B cell (primary cell): ENCODE measurements around the gene ETV6. TPM values are rescaled to one million over a fixed set of nuclear protein-coding genes. Genes with fewer than 3 reads are reported as not detected.
A peak's percentile ranks its signal among the peaks of the same experiment; 100 is the strongest.

Source experiments
- ATAC-seq: fragments of 200-7000 bp; cut with Tn5 transposase; one replicate; pipeline ENCODE4 v1.10.0; 2021; ENCODE audit warnings: low read depth, mild to moderate bottlenecking, moderate number of reproducible peaks, moderate library complexity
- CTCF ChIA-PET: fragments of 350-600 bp; sonication (Branson Sonifier 250); formaldehyde crosslinking; loops from one replicate; lab custom pipeline; 2021; ENCODE audit warnings: antibody characterized with exemption, inconsistent platforms; lab: Charles Lee
- POLR2A ChIA-PET: fragments of 350-600 bp; sonication (Branson Sonifier 250); formaldehyde crosslinking; loops from one replicate; lab custom pipeline; 2021; ENCODE audit warnings: antibody characterized with exemption; lab: Charles Lee
- DNase-seq: peaks from one replicate; pipeline ENCODE4 v3.0.0; 2013
- H2AFZ ChIP-seq: 2 replicates; pipeline ENCODE4 v1.6.1; 2012; ENCODE audit warnings: mild to moderate bottlenecking, low read depth, low read length; ENCODE audit not compliant: insufficient read depth, poor library complexity, severe bottlenecking
- H3K27ac ChIP-seq, 2 donors: 1 replicate in 1 of 2; 2 replicates in 1 of 2; pipeline ENCODE4 v1.5.1; 2012 to 2013; ENCODE audit warnings: low read length in 2 of 2, mild to moderate bottlenecking in 2 of 2, moderate library complexity in 1 of 2
- H3K27me3 ChIP-seq, 4 experiments: fragments of 200-600 bp in 1 of 4; sonication (generic) in 1 of 4; replicated peaks in 1 of 4; 1 replicate in 2 of 4; 2 replicates in 2 of 4; pipeline versions ENCODE4 v1.6.1 to v1.7.0; 2013 to 2016; ENCODE audit warnings: low read length in 3 of 4, mild to moderate bottlenecking in 2 of 4, mixed read lengths in 1 of 4, moderate library complexity in 1 of 4; ENCODE audit not compliant: insufficient read depth in 4 of 4, control insufficient read depth in 3 of 4; ENCODE audit errors: control extremely low read depth in 1 of 4
- H3K36me3 ChIP-seq, 2 experiments: replicated peaks in 1 of 2; 1 replicate in 1 of 2; 2 replicates in 1 of 2; pipeline versions ENCODE4 v1.6.1 to v1.7.1; 2013; ENCODE audit warnings: low read length in 1 of 2; ENCODE audit not compliant: insufficient read depth in 2 of 2, control insufficient read depth in 1 of 2; ENCODE audit errors: control extremely low read depth in 1 of 2, extremely low read depth in 1 of 2
- H3K4me1 ChIP-seq, 2 donors: fragments of 200-600 bp in 1 of 2; sonication (generic) in 1 of 2; 1 replicate in 1 of 2; 2 replicates in 1 of 2; pipeline versions ENCODE4 v1.5.1 to v1.6.1; 2013 to 2017; ENCODE audit warnings: low read length in 2 of 2; ENCODE audit not compliant: control insufficient read depth in 2 of 2, insufficient read depth in 2 of 2
- H3K4me2 ChIP-seq: replicated peaks from 2 replicates; pipeline ENCODE3; 2012; ENCODE audit warnings: mild to moderate bottlenecking, low read depth, low read length; ENCODE audit not compliant: poor library complexity, severe bottlenecking
- H3K4me3 ChIP-seq, 5 experiments: fragments of 200-600 bp in 1 of 5; sonication (generic) in 1 of 5; 1 replicate in 3 of 5; 2 replicates in 2 of 5; pipeline versions ENCODE4 v1.5.1 to v1.7.0; 2011 to 2016; ENCODE audit warnings: low read length in 4 of 5, mild to moderate bottlenecking in 4 of 5, low read depth in 2 of 5, control low read depth in 1 of 5, moderate library complexity in 1 of 5; ENCODE audit not compliant: insufficient read depth in 1 of 5; ENCODE audit errors: control extremely low read depth in 1 of 5, extremely low read depth in 1 of 5
- H3K79me2 ChIP-seq: fragments of 200-600 bp; sonication (generic); one replicate; pipeline ENCODE4 v1.6.0; 2016; ENCODE audit warnings: low read length; ENCODE audit not compliant: control insufficient read depth, insufficient read depth
- H3K9ac ChIP-seq: fragments of 200-600 bp; sonication (generic); 2 replicates; pipeline ENCODE4 v1.6.1; 2017; ENCODE audit warnings: mild to moderate bottlenecking, low read length, moderate library complexity
- H3K9me3 ChIP-seq, 3 donors: one replicate each; pipeline versions ENCODE4 v1.6.1 to v1.7.1; 2013; ENCODE audit warnings: low read length in 2 of 3; ENCODE audit not compliant: control insufficient read depth in 2 of 3, insufficient read depth in 1 of 3; ENCODE audit errors: control extremely low read depth in 1 of 3
- H4K20me1 ChIP-seq: 2 replicates; pipeline ENCODE4 v1.6.0; 2012; ENCODE audit warnings: mild to moderate bottlenecking, low read length; ENCODE audit not compliant: insufficient read depth, control insufficient read depth, poor library complexity, severe bottlenecking
- H3K27ac Mint-ChIP-seq: one replicate; pipeline ENCODE4 v1.8.0; 2021; ENCODE audit warnings: mixed read lengths
- H3K27me3 Mint-ChIP-seq: one replicate; pipeline ENCODE4 v1.8.0; 2021; ENCODE audit warnings: mixed read lengths
- H3K4me1 Mint-ChIP-seq: one replicate; pipeline ENCODE4 v1.8.0; 2021; ENCODE audit warnings: mixed read lengths
- H3K4me3 Mint-ChIP-seq: one replicate; pipeline ENCODE4 v1.8.0; 2021; ENCODE audit warnings: mixed read lengths
- H3K9me3 Mint-ChIP-seq: one replicate; pipeline ENCODE4 v1.8.0; 2022; ENCODE audit warnings: mixed read lengths; ENCODE audit not compliant: insufficient read depth
- CTCF ChIP-seq: fragments of 200-600 bp; IDR thresholded peaks from one replicate; pipeline ENCODE4 v1.8.0; 2022; ENCODE audit warnings: antibody characterized with exemption, mild to moderate bottlenecking
- EZH2 ChIP-seq: IDR thresholded peaks from 2 replicates; pipeline ENCODE4 v1.6.1; 2012; ENCODE audit warnings: borderline replicate concordance, low read depth, mild to moderate bottlenecking, moderate library complexity, low read length; ENCODE audit not compliant: insufficient read depth, poor library complexity, severe bottlenecking
- WGBS: methylation state at CpG from one replicate; pipeline ENCODE4 v1.1.5; 2013; ENCODE audit warnings: missing lambda C conversion rate; ENCODE audit not compliant: insufficient coverage; 5-methylcytosine and 5-hydroxymethylcytosine counted together
- intact Hi-C: fragments of 100-400 bp; cut with micrococcal nuclease; formaldehyde crosslinking; loops from one replicate; pipeline ENCODE4 v1.10.0; 2022
- polyA plus RNA-seq: library from polyadenylated mRNA; depleted of rRNA; stranded (reverse); fragments of >200 nt; gene quantifications from 2 replicates; pipeline ENCODE4 v1.2.3, GENCODE V29; 2012
- total RNA-seq, 2 donors: library from RNA; stranded (reverse); fragments of 120-200 nt in 1 of 2; gene quantifications; 1 replicate in 1 of 2; 2 replicates in 1 of 2; pipeline versions ENCODE4 v1.2.3 to v1.2.4, GENCODE V29; 2013 to 2022

The ETV6 gene
- total and polyA plus RNA-seq, 2 donors (not counting 1 experiment from before 2014, with no cell fraction given) = 17.4 to 123 TPM

DNA sequence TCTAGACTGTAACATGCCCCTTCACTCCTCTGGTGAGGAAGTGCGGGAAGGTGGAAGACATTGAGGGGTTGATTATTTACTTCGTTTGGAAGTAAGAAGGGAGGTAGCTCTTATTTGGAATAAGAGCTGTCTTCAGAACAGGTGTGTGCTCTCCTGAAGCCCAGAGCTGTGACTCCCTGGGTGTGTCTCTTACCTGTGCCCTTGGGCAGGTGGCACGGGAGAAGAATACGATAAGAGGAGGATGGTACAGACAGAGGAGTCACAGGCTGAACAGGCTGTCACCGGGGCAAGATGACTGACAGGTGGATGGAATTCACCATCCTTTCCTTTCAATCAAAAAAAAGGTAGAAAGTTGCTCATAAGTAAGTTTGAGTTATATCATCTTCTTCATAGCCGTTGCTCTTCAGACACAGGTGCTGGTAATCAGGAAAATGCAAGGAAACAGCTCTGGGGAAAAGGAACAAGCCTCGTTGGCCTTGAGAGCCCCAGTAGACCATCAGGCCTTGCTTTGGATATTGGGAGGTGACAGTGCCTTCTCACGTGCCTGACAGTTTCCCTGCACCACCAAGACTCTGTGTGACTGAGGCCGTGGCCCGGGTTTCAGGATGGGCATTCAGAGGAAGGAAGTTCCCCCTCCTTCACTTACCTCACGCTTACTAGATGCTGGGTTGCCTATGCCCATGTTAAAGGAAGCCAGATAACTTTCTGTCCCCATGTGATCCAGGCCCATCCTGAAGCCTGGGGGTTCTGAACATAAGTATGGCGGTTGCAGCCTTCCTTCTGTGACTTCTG, 120.4 kb downstream of the ETV6 start:
- no peak overlapping the region for H3K27ac Mint-ChIP-seq

More for the DNA sequence above, 120.4 kb downstream of the ETV6 start:
- Histone ChIP-seq H3K27ac (no peak overlapping the region), H4K20me1 (no peaks in the 10 kb centered on the region), H3K9me3 (no peaks in the 10 kb centered on the region), H3K79me2 (peaks cover 80% of the 10 kb centered on the region), H2AFZ (no peak overlapping the region), H3K9ac (no peak overlapping the region), H3K4me2 (peak overlapping the region; percentile 10), H3K36me3 (peaks cover 0 to 5% of the 10 kb centered on the region in 2 experiments), H3K4me1 (peaks cover 41 to 53% of the 10 kb centered on the region in 2 donors), H3K27me3 (no peaks in the 10 kb centered on the region), H3K4me3 (no peak overlapping the region)
- DNase-seq (no peak), ATAC-seq (no peak)
- H3K9me3 Mint-ChIP-seq = no peaks in the 10 kb centered on the region
- peaks cover 68% of the 10 kb centered on the region for H3K4me1 Mint-ChIP-seq
- H3K27me3 Mint-ChIP-seq = no peaks in the 10 kb centered on the region
- 33% methylated on average over 8 of the region's 12 CpGs for WGBS
- CTCF ChIA-PET = interaction anchor here (1.0 to 1.5 kb wide), 2 partner anchors 9 to 263 kb away, joined by 3 to 5 read pairs; no protein-coding TSS in a partner anchor
- POLR2A ChIA-PET = interaction anchor here (0.6 kb wide), 1 partner anchor 12 kb away, joined by 3 read pairs; no protein-coding TSS in a partner anchor
- no peak overlapping the region for H3K4me3 Mint-ChIP-seq
- intact Hi-C loops = loop anchor here (5.0 kb wide), 1 partner anchor 42 kb away; no protein-coding TSS in a partner anchor
- no peak for TF ChIP-seq EZH2
- TF ChIP-seq CTCF = no peak
